ENCODE results near the gene FAM107B.

Gene FAM107B

GRCh38 chr10:14478604-14479003 lies 296.1 kb downstream of the FAM107B start:
- no peaks in the 10 kb centered on the region for H3K27me3 ChIP-seq (ENCODE audit: control insufficient read depth, insufficient read depth, low read length)
- no peak overlapping the region for H3K27ac ChIP-seq
- H2AFZ ChIP-seq, result no peak overlapping the region
- H3K36me3 ChIP-seq (ENCODE audit: control insufficient read depth, insufficient read depth, low read length), result no peaks in the 10 kb centered on the region
- no peaks in the 10 kb centered on the region for H3K9me3 ChIP-seq (ENCODE audit: control insufficient read depth, low read length)
- H3K4me3 ChIP-seq (ENCODE audit: low read depth, low read length), result no peak overlapping the region
- H3K9ac ChIP-seq, result no peak overlapping the region
- no peak overlapping the region for H3K4me2 ChIP-seq (ENCODE audit: low read length)
- H3K4me1 ChIP-seq, result no peaks in the 10 kb centered on the region
- no peak for TF ChIP-seq CTCF (IDR thresholded peaks at IDR 0.05)
- no peaks in the 10 kb centered on the region for H3K79me2 ChIP-seq

DNA sequence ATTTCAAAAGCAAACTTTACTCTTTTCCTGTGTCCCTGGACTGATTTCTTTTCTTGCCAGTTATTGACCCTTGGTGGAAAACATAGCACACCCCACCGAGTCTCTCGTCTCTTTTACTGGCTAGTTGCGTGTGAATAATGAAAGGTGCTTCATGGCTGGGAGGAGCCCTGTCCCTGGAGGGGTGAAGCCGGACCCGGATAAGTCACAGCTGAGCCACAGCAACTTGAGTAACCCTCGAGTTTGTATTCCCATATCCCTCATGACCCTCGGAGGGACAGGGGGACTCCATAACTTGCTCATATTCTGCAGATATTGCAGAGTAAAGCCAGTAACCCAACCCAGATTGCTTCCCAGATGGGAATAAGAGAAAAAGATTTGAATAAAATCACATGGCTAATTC lies 296.5 kb downstream of the FAM107B start:
- TF ChIP-seq CTCF (IDR thresholded peaks at IDR 0.05), result no peak
- Histone ChIP-seq H3K9me3 (ENCODE audit: control insufficient read depth, low read length) (no peaks in the 10 kb centered on the region), H3K4me2 (ENCODE audit: low read length) (no peak overlapping the region), H3K4me3 (ENCODE audit: low read depth, low read length) (no peak overlapping the region), H3K36me3 (ENCODE audit: control insufficient read depth, insufficient read depth, low read length) (no peaks in the 10 kb centered on the region), H3K27ac (no peak overlapping the region), H3K27me3 (ENCODE audit: control insufficient read depth, insufficient read depth, low read length) (no peaks in the 10 kb centered on the region), H3K4me1 (no peaks in the 10 kb centered on the region), H3K79me2 (no peaks in the 10 kb centered on the region), H3K9ac (no peak overlapping the region), H2AFZ (no peak overlapping the region)

- H3K4me3 ChIP-seq (ENCODE audit: low read depth, low read length), result no peak overlapping the region
- H3K79me2 ChIP-seq, result no peaks in the 10 kb centered on the region
- TF ChIP-seq CTCF (IDR thresholded peaks at IDR 0.05), result no peak
- no peaks in the 10 kb centered on the region for H3K9me3 ChIP-seq (ENCODE audit: control insufficient read depth, low read length)
- H3K4me2 ChIP-seq (ENCODE audit: low read length), result no peak overlapping the region
- no peaks in the 10 kb centered on the region for H3K27me3 ChIP-seq (ENCODE audit: control insufficient read depth, insufficient read depth, low read length)
- no peak overlapping the region for H3K9ac ChIP-seq
- no peaks in the 10 kb centered on the region for H3K36me3 ChIP-seq (ENCODE audit: control insufficient read depth, insufficient read depth, low read length)
- H3K4me1 ChIP-seq, result no peaks in the 10 kb centered on the region
- H3K27ac ChIP-seq, result no peak overlapping the region
- H2AFZ ChIP-seq, result no peak overlapping the region
These were observed 297.3 kb downstream of the FAM107B start for GRCh38 chr10:14477408-14477710.

GRCh38 chr10:14476641-14477407 lies 297.9 kb downstream of the FAM107B start:
- Histone ChIP-seq H2AFZ (no peak overlapping the region), H3K9ac (no peak overlapping the region), H3K9me3 (ENCODE audit: control insufficient read depth, low read length) (no peaks in the 10 kb centered on the region), H3K36me3 (ENCODE audit: control insufficient read depth, insufficient read depth, low read length) (no peaks in the 10 kb centered on the region), H3K4me1 (no peaks in the 10 kb centered on the region), H3K27me3 (ENCODE audit: control insufficient read depth, insufficient read depth, low read length) (no peaks in the 10 kb centered on the region), H3K27ac (no peak overlapping the region), H3K79me2 (no peaks in the 10 kb centered on the region), H3K4me2 (ENCODE audit: low read length) (no peak overlapping the region), H3K4me3 (ENCODE audit: low read depth, low read length) (no peak overlapping the region)
- no peak for TF ChIP-seq CTCF (IDR thresholded peaks at IDR 0.05)

DNA sequence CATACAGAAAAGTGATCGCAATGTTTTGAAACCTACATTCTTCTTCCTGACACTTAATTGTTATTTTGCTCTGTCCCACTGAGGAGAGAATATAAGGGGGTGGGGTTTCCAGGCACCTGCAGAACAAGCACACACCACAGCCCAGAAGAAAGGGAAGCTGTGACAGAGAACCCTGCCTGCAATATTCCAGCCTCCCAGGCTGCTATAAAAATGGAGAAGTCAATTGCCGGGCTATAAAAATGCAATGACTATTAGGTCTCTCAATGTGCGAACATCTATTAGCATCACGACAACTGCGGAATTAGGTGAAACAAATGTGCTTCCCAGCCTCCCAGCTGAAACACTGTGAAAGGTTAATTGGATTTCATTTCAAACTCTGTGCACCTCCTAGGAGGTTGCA lies 298.7 kb downstream of the FAM107B start:
- Histone ChIP-seq H3K4me1 (no peaks in the 10 kb centered on the region), H3K4me2 (ENCODE audit: low read length) (no peak overlapping the region), H3K4me3 (ENCODE audit: low read depth, low read length) (no peak overlapping the region), H3K36me3 (ENCODE audit: control insufficient read depth, insufficient read depth, low read length) (no peaks in the 10 kb centered on the region), H3K27ac (no peak overlapping the region), H3K79me2 (no peaks in the 10 kb centered on the region), H2AFZ (no peak overlapping the region), H3K9ac (no peak overlapping the region), H3K9me3 (ENCODE audit: control insufficient read depth, low read length) (no peaks in the 10 kb centered on the region), H3K27me3 (ENCODE audit: control insufficient read depth, insufficient read depth, low read length) (no peaks in the 10 kb centered on the region)
- TF ChIP-seq CTCF (IDR thresholded peaks at IDR 0.05), result no peak

Measured in parathyroid adenoma (tissue), 2 donors.